22Rv1 (cell line): ENCODE data around the gene MAP7D3.

Source experiments
- H3K27ac ChIP-seq: fragments of 450-650 bp; 2 replicates; pipeline ENCODE4 v1.5.1; 2017
- ZFX ChIP-seq: fragments of 450-650 bp; IDR thresholded peaks from 2 replicates; pipeline ENCODE4 v1.6.1; 2017; ENCODE audit warnings: antibody characterized with exemption, borderline replicate concordance
- TF ChIP-seq, protein P1 (sequence below): fragments of 450-650 bp; IDR thresholded peaks from 2 replicates; pipeline ENCODE4 v1.5.1; 2017; ENCODE audit warnings: mild to moderate bottlenecking

Gene MAP7D3

DNA sequence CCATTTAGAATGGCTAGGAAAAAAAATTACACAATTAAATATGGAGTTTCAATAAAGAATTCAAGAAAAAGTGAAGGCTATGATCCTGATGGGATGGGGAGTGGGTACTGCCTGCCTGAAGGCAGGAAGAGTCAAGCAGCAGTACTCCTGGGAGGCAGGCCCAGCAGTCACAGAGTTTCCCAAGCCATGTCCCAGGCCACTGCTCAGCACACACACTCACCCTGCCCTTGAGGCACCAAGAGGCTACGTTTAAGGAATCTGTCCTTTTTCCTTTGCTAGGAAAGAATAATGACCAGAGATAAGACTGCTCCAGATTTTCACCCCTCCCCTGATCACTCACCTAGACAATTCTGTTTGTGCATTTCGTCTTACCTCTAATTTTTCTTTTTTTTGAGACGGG, 30.2 kb downstream of the MAP7D3 start:
- no peak overlapping the region for H3K27ac ChIP-seq
- TF ChIP-seq, protein P1, sequence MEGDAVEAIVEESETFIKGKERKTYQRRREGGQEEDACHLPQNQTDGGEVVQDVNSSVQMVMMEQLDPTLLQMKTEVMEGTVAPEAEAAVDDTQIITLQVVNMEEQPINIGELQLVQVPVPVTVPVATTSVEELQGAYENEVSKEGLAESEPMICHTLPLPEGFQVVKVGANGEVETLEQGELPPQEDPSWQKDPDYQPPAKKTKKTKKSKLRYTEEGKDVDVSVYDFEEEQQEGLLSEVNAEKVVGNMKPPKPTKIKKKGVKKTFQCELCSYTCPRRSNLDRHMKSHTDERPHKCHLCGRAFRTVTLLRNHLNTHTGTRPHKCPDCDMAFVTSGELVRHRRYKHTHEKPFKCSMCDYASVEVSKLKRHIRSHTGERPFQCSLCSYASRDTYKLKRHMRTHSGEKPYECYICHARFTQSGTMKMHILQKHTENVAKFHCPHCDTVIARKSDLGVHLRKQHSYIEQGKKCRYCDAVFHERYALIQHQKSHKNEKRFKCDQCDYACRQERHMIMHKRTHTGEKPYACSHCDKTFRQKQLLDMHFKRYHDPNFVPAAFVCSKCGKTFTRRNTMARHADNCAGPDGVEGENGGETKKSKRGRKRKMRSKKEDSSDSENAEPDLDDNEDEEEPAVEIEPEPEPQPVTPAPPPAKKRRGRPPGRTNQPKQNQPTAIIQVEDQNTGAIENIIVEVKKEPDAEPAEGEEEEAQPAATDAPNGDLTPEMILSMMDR: no peak

DNA sequence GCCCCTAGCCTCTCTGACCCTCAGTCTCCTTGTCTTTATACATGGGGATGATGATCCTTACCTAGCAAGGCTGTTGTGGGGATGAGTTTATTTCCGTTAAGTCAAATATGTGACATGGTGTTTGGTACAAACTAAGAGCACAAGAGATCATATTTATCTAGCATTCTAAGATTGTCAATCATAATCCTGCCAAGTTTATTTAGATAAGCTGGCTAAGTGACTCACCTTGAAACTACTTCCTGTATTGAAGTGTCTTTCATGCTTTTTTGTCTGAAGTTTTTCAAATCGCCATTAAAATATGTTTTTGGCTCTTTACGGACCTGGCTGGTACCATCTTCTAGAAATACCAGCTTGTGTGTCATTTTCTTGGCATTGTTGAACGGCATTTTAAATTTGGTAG, 30.7 kb downstream of the MAP7D3 start:
- no peak overlapping the region for H3K27ac ChIP-seq
- TF ChIP-seq, protein P1: no peak
- TF ChIP-seq ZFX: no peak

DNA sequence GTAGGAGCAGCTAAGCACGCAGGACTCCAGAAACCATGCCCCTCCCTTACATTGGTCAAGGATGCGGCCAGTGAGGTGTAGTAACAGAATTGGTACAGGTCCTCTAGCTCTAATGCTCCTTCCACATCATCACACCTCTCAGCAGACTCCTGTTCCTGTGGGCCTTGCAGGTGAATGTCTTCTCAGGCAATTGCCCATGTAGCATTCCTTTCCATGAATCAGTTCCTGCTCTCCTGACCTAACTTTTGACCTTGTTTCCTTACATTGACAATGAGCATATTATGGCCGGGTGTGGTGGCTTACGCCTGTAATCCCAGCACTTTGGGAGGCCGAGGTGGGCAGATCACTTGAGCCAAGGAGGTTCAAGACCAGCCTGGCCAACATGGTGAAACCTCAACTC, 31.3 kb downstream of the MAP7D3 start:
- H3K27ac ChIP-seq: no peak overlapping the region
- TF ChIP-seq, protein P1: no peak

DNA sequence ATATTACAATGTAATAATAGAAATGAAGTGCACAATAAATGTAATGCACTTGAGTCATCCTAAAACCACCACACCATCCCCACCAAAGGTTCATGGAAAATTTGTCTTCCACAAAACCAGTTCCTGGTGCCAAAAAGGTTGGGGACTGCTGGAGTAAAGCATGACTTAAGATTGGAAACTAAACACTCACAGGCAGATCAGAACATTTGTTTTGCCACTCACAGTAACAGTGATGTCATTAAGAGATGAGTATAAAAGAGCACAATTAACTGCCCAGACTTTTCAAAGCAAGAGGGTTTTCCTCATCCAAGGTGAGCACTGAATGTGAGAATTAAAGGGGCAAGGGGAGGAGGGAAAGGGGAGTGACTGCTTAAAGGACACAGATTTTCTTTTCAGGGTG, 35.6 kb downstream of the MAP7D3 start:
- H3K27ac ChIP-seq: no peak overlapping the region
- TF ChIP-seq, protein P1: no peak
- TF ChIP-seq ZFX: no peak

DNA sequence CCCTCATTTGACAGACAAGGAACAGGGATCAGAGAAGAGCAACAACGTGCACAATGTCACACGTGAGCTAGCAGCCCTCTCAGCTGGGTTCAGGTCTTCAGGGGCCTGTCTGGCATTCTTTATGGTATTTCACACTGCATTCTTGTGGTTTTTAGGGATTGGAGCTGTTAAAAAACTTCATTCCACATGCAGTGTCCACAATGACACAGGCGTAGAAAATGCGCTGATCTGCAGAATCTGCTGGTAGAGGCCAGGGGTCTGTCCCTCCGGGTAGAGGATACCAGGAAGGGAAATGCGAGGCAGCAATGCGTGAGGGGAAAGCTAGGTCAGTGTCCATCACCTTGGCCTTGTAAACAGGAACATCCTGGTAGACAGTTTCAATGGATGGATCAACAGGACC, 36.6 kb downstream of the MAP7D3 start:
- TF ChIP-seq ZFX: no peak
- TF ChIP-seq, protein P1: no peak
- H3K27ac ChIP-seq: no peak overlapping the region

DNA sequence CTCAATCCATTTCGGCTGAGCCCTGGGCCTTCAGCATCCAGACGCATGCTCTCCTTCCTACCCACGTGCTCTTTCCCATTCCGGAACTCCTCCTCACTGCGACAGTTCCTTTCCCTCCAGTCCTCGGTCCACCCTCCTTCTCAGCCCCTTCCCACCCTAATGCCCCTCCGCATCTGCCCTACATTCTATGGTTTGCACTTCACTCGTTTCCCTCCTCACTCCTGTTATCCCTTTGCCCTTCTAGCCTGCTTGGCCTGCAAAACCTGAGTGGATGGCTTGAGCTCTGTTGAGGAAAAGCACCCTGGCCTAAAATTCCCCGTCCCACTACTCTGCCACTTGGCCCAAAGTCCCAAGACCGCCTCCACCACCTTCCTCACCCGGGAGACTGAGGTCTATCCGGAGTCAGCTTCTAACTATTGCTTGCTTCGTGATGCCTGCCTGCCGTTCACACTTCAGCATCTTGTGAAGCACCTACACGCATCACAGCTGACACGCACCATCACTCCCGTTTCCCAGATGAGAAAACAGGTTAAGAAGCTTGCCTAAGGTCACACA, 38.6 kb downstream of the MAP7D3 start:
- TF ChIP-seq ZFX: no peak
- TF ChIP-seq, protein P1: no peak

DNA sequence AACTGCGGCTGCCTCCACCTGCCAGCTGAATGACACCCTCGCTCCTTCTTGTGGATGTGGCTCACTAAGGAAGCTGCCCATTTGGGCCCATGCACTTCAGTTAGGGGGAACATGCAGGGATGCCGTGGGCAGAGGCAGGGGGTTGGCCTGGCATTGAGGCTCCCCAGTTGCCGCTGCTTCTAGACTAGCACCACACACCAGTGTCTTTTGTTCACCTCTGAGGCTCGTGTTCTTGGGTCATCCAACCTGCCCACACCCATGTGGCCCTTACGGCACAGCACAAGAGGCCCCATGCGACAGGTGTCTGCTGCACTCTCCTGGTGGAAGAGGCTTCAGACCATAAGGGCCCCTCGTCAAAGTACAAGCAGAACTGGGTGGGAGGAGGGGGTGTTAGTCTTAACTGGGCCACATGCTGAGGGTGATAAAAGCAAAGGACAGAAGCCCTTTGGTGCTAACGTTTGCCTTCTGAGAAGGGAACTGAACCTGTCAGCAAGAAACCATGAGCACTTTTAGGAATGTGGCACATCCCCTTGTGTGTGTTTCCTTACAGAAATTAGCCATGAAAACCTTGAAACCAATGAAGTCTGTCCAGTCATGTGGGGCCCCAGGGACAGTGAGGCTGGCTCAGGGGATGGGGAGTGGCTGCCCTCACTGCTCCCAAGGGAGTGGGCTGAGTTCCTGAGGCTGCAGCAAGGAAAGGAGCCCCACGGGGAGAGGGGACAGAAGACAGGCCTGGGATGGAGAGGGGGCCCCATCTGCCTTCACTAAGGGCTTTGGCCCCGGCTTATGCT, 39.2 kb downstream of the MAP7D3 start:
- no peak for TF ChIP-seq ZFX
- no peak overlapping the region for H3K27ac ChIP-seq

More for the DNA sequence above, 38.6 kb downstream of the MAP7D3 start:
- H3K27ac ChIP-seq: no peak overlapping the region

DNA sequence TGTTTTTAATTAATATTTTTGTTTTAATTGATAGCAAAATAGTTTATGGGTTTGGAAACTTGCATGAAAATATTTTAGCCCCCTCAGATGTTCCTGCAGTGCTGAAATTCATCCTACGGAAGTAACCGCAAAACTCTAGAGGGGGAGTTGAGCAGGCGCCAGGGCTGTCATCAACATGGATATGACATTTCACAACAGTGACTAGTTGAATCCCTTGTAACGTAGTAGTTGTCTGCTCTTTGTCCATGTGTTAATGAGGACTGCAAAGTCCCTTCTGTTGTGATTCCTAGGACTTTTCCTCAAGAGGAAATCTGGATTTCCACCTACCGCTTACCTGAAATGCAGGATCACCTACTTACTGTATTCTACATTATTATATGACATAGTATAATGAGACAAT, 40.4 kb downstream of the MAP7D3 start:
- TF ChIP-seq, protein P1: no peak
- no peak for TF ChIP-seq ZFX
- no peak overlapping the region for H3K27ac ChIP-seq
